CD4-positive, alpha-beta T cell (primary cell): ENCODE measurements around the gene SRP54. TPM values are rescaled to one million over a fixed set of nuclear protein-coding genes. Genes with fewer than 3 reads are reported as not detected.

Experiments
- ATAC-seq: fragments of 200-7000 bp; cut with Tn5 transposase; one replicate; pipeline ENCODE4 v1.10.0; 2022; ENCODE audit warnings: mild to moderate bottlenecking; ENCODE audit not compliant: poor library complexity
- CTCF ChIA-PET: fragments of 350-600 bp; sonication (Branson Sonifier 250); formaldehyde crosslinking; loops from one replicate; lab custom pipeline; 2021; ENCODE audit warnings: antibody characterized with exemption, inconsistent platforms; lab: Charles Lee
- POLR2A ChIA-PET: fragments of 350-600 bp; sonication (Branson Sonifier 250); formaldehyde crosslinking; loops from one replicate; lab custom pipeline; 2021; ENCODE audit warnings: antibody characterized with exemption, inconsistent platforms; lab: Charles Lee
- DNase-seq, 14 experiments: peaks; one replicate each; pipeline ENCODE4 v3.0.0-alpha.2; 2013 to 2020; ENCODE audit warnings: mixed read lengths in 2 of 14
- H3K27ac ChIP-seq, 2 donors: one replicate each; pipeline versions ENCODE4 v1.5.1 to v1.7.0; 2013; ENCODE audit warnings: low read length in 2 of 2, low read depth in 1 of 2, mild to moderate bottlenecking in 1 of 2
- H3K27me3 ChIP-seq, 2 experiments: 1 replicate in 1 of 2; 2 replicates in 1 of 2; pipeline versions ENCODE4 v1.6.1 to v1.7.0; 2013; ENCODE audit warnings: low read length in 2 of 2, control low read depth in 1 of 2, mild to moderate bottlenecking in 1 of 2, moderate library complexity in 1 of 2; ENCODE audit not compliant: insufficient read depth in 2 of 2, control insufficient read depth in 1 of 2
- H3K36me3 ChIP-seq: one replicate; pipeline ENCODE4 v1.6.1; 2013; ENCODE audit warnings: low read length, control low read depth; ENCODE audit not compliant: insufficient read depth
- H3K4me1 ChIP-seq: one replicate; pipeline ENCODE4 v1.6.1; 2013; ENCODE audit warnings: low read length, control low read depth; ENCODE audit not compliant: insufficient read depth
- H3K4me3 ChIP-seq: one replicate; pipeline ENCODE4 v1.5.1; 2013; ENCODE audit warnings: mild to moderate bottlenecking, low read length, moderate library complexity
- H3K9me3 ChIP-seq, 2 experiments: 1 replicate in 1 of 2; 2 replicates in 1 of 2; pipeline versions ENCODE4 v1.6.1 to v1.7.0; 2013; ENCODE audit warnings: low read length in 2 of 2, mild to moderate bottlenecking in 2 of 2, control low read depth in 1 of 2, moderate library complexity in 1 of 2; ENCODE audit not compliant: control insufficient read depth in 1 of 2, insufficient read depth in 1 of 2
- H3K27ac Mint-ChIP-seq: one replicate; pipeline ENCODE4 v1.8.0; 2020; ENCODE audit warnings: mixed read lengths
- H3K27me3 Mint-ChIP-seq: one replicate; pipeline ENCODE4 v1.8.0; 2021; ENCODE audit warnings: mixed read lengths
- H3K36me3 Mint-ChIP-seq: one replicate; pipeline ENCODE4 v1.8.0; 2021; ENCODE audit warnings: low read depth, mixed read lengths
- H3K4me1 Mint-ChIP-seq: one replicate; pipeline ENCODE4 v1.8.0; 2021; ENCODE audit warnings: low read depth, mixed read lengths
- H3K4me3 Mint-ChIP-seq: one replicate; pipeline ENCODE4 v1.8.0; 2020; ENCODE audit warnings: mild to moderate bottlenecking, mixed read lengths
- H3K9me3 Mint-ChIP-seq: one replicate; pipeline ENCODE4 v1.8.0; 2020; ENCODE audit warnings: mixed read lengths
- CTCF ChIP-seq: fragments of 200-600 bp; IDR thresholded peaks from one replicate; pipeline ENCODE4 v1.8.0; 2022; ENCODE audit warnings: antibody characterized with exemption, mild to moderate bottlenecking
- intact Hi-C, 2 experiments: fragments of 100-400 bp; cut with DNase I in 1 of 2; cut with micrococcal nuclease in 1 of 2; formaldehyde crosslinking; loops; one replicate each; pipeline versions ENCODE4 v1.15.1 to v1.9.0; 2023 to 2025; cut with DNase I, micrococcal nuclease
- total RNA-seq, 174 experiments: library from RNA in 2 of 174; stranded (reverse) in 2 of 174; gene quantifications; one replicate each; pipeline ENCODE4 v1.2.3 and lab custom pipeline; 2021 to 2026

Gene SRP54
- total RNA-seq, 2 experiments from 2014 or later, result 30.3 to 32.7 TPM

- H3K9me3 Mint-ChIP-seq, result no peaks in the 10 kb centered on the region
- H3K27ac Mint-ChIP-seq, result peak within 1 kb of the TSS; percentile 94
- no peaks in the 10 kb centered on the region for H3K27me3 Mint-ChIP-seq
- CTCF ChIA-PET, result interaction anchor here (0.6 to 2.2 kb wide), 9 partner anchors 14 to 359 kb away, joined by 3 to 8 read pairs (median 4); partner anchors contain the start of genes NFKBIA, PPP2R3C and PRORP
- peaks cover 11% of the 10 kb centered on the region for H3K4me1 ChIP-seq
- intact Hi-C loops, result loop anchor here (1.0 to 10.0 kb wide), 7 partner anchors 64 to 779 kb away; partner anchors contain the start of genes PRORP (in 2 of the 2), SRP54 (in 2 of the 2), BAZ1A (in 1 of the 2) and BRMS1L (in 1 of the 2)
- DNase-seq (peak; percentile 94 to 100 (median 98)), ATAC-seq (peak; percentile 83)
- no peaks in the 10 kb centered on the region for H3K27me3 ChIP-seq
- H3K4me3 Mint-ChIP-seq, result peak within 1 kb of the TSS; percentile 91
- POLR2A ChIA-PET, result interaction anchor here (0.5 to 3.1 kb wide), 25 partner anchors 8 to 1274 kb away, joined by 3 to 131 read pairs (median 3); partner anchors contain the start of genes BAZ1A, MBIP, NFKBIA and PPP2R3C
- H3K27ac ChIP-seq, result peak within 1 kb of the TSS; percentile 96 to 97
- peaks cover 14% of the 10 kb centered on the region for H3K36me3 ChIP-seq
- H3K36me3 Mint-ChIP-seq, result peaks cover 35% of the 10 kb centered on the region
- no peak for TF ChIP-seq CTCF
- H3K4me3 ChIP-seq, result peak within 1 kb of the TSS; percentile 68
- H3K9me3 ChIP-seq, result no peaks in the 10 kb centered on the region
- peaks cover 36% of the 10 kb centered on the region for H3K4me1 Mint-ChIP-seq
Observed at GRCh38 chr14:35046048-35046750, 63.4 kb downstream of the SRP54 start, which contains the start of gene FAM177A1. Gene FAM177A1, plus strand, starts transcription at chr14:35046272. Its CDS starts 192 bp downstream, at chr14:35046464.

DNA sequence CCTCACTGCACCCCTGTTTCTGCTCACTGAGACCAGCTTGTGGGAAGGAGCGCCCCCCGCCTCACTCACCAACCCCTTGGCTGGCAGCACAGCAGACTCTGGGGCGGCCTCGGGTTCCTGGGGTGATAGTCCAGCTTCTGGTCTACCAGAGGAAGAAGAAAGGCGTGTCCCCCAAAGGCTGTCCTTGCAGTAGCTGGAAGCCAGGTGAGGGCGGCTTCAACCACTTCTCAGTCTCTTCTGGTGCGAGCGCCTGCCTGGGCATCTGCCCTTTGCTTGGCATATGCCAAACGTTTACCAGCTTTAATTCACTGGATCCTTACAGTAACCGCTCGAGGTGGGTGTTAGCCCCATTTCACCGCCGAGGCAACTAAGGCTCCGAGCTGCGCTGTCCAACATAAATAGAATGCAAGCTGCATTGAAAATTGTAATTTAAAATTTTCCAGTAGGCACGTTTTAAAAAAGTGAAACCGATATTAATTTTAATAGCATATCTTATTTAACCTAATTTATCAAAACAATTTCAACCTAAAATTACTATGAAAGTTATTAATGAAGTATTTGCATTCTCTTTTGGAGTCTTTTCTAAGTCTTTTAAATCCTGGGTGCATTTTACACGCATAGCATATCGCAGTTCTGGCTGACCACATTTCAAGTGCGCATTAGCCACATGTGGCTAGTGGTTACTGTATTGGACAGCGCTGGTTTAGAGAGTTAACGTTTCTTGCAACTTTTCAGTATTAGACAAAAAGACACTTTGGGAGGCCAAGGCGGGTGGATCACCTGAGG lies 64.2 kb downstream of the SRP54 start:
- peak; percentile 0 for ATAC-seq

More for the DNA sequence above, 64.2 kb downstream of the SRP54 start:
- Mint-ChIP-seq H3K4me1 (peaks cover 36% of the 10 kb centered on the region), H3K36me3 (peaks cover 41% of the 10 kb centered on the region), H3K27ac (peak overlapping the region; percentile 94), H3K9me3 (no peaks in the 10 kb centered on the region), H3K27me3 (no peaks in the 10 kb centered on the region), H3K4me3 (peak overlapping the region; percentile 91)
- ChIA-PET CTCF (interaction anchor here (0.9 to 2.2 kb wide), 6 partner anchors 13 to 75 kb away, joined by 3 to 8 read pairs (median 4); partner anchors contain the start of genes PPP2R3C and PRORP), POLR2A (interaction anchor here (1.0 to 3.1 kb wide), 16 partner anchors 9 to 429 kb away, joined by 3 to 131 read pairs (median 5); partner anchors contain the start of genes BAZ1A, NFKBIA, PPP2R3C and PRORP)
- DNase-seq, result peak in 7 of 14 experiments; percentile 14 to 63 (median 33)
- Histone ChIP-seq H3K27ac (peak overlapping the region; percentile 96 to 97), H3K9me3 (no peaks in the 10 kb centered on the region), H3K27me3 (no peaks in the 10 kb centered on the region), H3K4me3 (peak overlapping the region; percentile 68), H3K36me3 (peaks cover 17% of the 10 kb centered on the region), H3K4me1 (peaks cover 11% of the 10 kb centered on the region)
- intact Hi-C loops, result loop anchor here (1.0 to 10.0 kb wide), 7 partner anchors 65 to 778 kb away; partner anchors contain the start of genes PRORP (in 2 of the 2), SRP54 (in 2 of the 2), BAZ1A (in 1 of the 2) and BRMS1L (in 1 of the 2)
- no peak for TF ChIP-seq CTCF
